ENCODE results near the gene SIX2. TPM values are rescaled to one million over a fixed set of nuclear protein-coding genes. Genes with fewer than 3 reads are reported as not detected.
A peak's percentile ranks its signal among the peaks of the same experiment; 100 is the strongest.

Gene SIX2
- total and polyA plus RNA-seq, 2 donors from 2014 or later: 0.28 to 0.62 TPM

- DNase-seq: peak in 2 of 5 donors; percentile 12 to 46
- Histone ChIP-seq H3K27me3 (ENCODE audit: control insufficient read depth, insufficient read depth, low read length) (peaks cover 64% of the 10 kb centered on the region), H3K9ac (ENCODE audit: low read length in 3 of 3) (no peak overlapping the region), H3K4me1 (ENCODE audit: control insufficient read depth in 2 of 3, insufficient read depth in 2 of 3, low read depth in 1 of 3, low read length in 3 of 3) (peaks cover 0 to 13% (median 0%) of the 10 kb centered on the region in 3 donors), H3K27ac (ENCODE audit: low read depth in 2 of 2, low read length in 2 of 2) (no peak overlapping the region), H3K36me3 (ENCODE audit: control insufficient read depth in 2 of 3, insufficient read depth in 3 of 3, low read length in 3 of 3) (no peaks in the 10 kb centered on the region), H3K4me3 (ENCODE audit: low read length in 3 of 3) (no peak overlapping the region), H3K9me3 (ENCODE audit: control insufficient read depth in 2 of 3, insufficient read depth in 1 of 3, low read length in 3 of 3) (no peaks in the 10 kb centered on the region)
- no peak for FAIRE-seq
- TF ChIP-seq, protein P1, sequence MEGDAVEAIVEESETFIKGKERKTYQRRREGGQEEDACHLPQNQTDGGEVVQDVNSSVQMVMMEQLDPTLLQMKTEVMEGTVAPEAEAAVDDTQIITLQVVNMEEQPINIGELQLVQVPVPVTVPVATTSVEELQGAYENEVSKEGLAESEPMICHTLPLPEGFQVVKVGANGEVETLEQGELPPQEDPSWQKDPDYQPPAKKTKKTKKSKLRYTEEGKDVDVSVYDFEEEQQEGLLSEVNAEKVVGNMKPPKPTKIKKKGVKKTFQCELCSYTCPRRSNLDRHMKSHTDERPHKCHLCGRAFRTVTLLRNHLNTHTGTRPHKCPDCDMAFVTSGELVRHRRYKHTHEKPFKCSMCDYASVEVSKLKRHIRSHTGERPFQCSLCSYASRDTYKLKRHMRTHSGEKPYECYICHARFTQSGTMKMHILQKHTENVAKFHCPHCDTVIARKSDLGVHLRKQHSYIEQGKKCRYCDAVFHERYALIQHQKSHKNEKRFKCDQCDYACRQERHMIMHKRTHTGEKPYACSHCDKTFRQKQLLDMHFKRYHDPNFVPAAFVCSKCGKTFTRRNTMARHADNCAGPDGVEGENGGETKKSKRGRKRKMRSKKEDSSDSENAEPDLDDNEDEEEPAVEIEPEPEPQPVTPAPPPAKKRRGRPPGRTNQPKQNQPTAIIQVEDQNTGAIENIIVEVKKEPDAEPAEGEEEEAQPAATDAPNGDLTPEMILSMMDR (IDR thresholded peaks at IDR 0.05; ENCODE audit: borderline replicate concordance, extremely low read depth, insufficient read depth): no peak
- intact Hi-C loops (cut with DNase I): no loop called here
These were observed 7.3 kb downstream of the SIX2 start for GRCh38 chr2:45001869-45002385.

DNA sequence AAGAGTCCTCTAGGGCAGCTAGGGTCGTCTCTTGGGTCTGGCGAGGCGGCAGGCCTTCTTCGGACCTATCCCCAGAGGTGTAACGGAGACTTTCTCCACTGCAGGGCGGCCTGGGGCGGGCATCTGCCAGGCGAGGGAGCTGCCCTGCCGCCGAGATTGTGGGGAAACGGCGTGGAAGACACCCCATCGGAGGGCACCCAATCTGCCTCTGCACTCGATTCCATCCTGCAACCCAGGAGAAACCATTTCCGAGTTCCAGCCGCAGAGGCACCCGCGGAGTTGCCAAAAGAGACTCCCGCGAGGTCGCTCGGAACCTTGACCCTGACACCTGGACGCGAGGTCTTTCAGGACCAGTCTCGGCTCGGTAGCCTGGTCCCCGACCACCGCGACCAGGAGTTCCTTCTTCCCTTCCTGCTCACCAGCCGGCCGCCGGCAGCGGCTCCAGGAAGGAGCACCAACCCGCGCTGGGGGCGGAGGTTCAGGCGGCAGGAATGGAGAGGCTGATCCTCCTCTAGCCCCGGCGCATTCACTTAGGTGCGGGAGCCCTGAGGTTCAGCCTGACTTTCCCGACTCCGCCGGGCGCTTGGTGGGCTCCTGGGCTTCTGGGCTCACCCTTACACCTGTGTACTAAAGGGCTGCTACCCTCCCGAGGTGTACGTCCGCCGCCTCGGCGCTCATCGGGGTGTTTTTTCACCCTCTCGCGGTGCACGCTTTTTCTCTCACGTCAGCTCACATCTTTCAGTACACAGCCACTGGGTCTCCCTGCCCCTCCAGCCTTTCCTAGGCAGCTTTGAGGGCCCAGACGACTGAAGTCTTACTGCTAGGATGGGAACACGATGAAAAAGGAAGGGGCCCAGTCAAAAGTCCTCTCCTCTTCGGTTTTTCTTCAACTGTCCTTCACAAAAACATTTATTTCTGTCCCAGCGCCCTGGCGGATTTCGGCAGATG is 8.1 kb downstream of the SIX2 start:
- DNase-seq (peak in 4 of 5 donors; percentile 57 to 77 (median 68)), FAIRE-seq (no peak)
- Histone ChIP-seq H3K9me3 (ENCODE audit: control insufficient read depth in 2 of 3, insufficient read depth in 1 of 3, low read length in 3 of 3) (no peaks in the 10 kb centered on the region), H3K9ac (ENCODE audit: low read length in 3 of 3) (no peak overlapping the region), H3K4me1 (ENCODE audit: control insufficient read depth in 2 of 3, insufficient read depth in 2 of 3, low read depth in 1 of 3, low read length in 3 of 3) (peaks cover 0 to 13% (median 0%) of the 10 kb centered on the region in 3 donors), H3K4me3 (ENCODE audit: low read length in 3 of 3) (peak overlapping the region in 1 of 3 donors; percentile 37), H3K27ac (ENCODE audit: low read depth in 2 of 2, low read length in 2 of 2) (no peak overlapping the region), H3K27me3 (ENCODE audit: control insufficient read depth, insufficient read depth, low read length) (peaks cover 57% of the 10 kb centered on the region), H3K36me3 (ENCODE audit: control insufficient read depth in 2 of 3, insufficient read depth in 3 of 3, low read length in 3 of 3) (no peaks in the 10 kb centered on the region)
- intact Hi-C loops (cut with DNase I): no loop called here
- TF ChIP-seq, protein P1 (IDR thresholded peaks at IDR 0.05; ENCODE audit: borderline replicate concordance, extremely low read depth, insufficient read depth): no peak

DNA sequence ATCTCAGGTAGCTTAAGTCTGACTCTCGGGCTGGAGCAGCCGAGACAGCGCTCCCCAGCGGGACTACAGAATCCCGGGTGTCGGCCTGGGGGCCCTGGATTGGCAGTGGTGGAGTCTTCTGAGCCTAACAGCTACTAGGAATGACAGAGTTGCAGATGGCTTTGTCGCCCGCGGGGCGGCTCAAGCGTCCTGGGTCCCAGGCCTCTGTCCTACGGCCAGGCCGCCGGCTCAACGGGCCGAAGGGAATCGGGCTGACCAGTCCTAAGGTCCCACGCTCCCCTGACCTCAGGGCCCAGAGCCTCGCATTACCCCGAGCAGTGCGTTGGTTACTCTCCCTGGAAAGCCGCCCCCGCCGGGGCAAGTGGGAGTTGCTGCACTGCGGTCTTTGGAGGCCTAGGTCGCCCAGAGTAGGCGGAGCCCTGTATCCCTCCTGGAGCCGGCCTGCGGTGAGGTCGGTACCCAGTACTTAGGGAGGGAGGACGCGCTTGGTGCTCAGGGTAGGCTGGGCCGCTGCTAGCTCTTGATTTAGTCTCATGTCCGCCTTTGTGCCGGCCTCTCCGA is 8.8 kb downstream of the SIX2 start:
- Histone ChIP-seq H3K9ac (ENCODE audit: low read length in 3 of 3) (no peak overlapping the region), H3K4me1 (ENCODE audit: control insufficient read depth in 2 of 3, insufficient read depth in 2 of 3, low read depth in 1 of 3, low read length in 3 of 3) (peaks cover 0 to 13% (median 0%) of the 10 kb centered on the region in 3 donors), H3K27me3 (ENCODE audit: control insufficient read depth, insufficient read depth, low read length) (peaks cover 49% of the 10 kb centered on the region), H3K9me3 (ENCODE audit: control insufficient read depth in 2 of 3, insufficient read depth in 1 of 3, low read length in 3 of 3) (no peaks in the 10 kb centered on the region), H3K4me3 (ENCODE audit: low read length in 3 of 3) (no peak overlapping the region), H3K36me3 (ENCODE audit: control insufficient read depth in 2 of 3, insufficient read depth in 3 of 3, low read length in 3 of 3) (no peaks in the 10 kb centered on the region), H3K27ac (ENCODE audit: low read depth in 2 of 2, low read length in 2 of 2) (no peak overlapping the region)
- DNase-seq: peak in 3 of 5 donors; percentile 68 to 71 (median 70)
- TF ChIP-seq, protein P1 (IDR thresholded peaks at IDR 0.05; ENCODE audit: borderline replicate concordance, extremely low read depth, insufficient read depth): no peak
- intact Hi-C loops (cut with DNase I): no loop called here
- no peak for FAIRE-seq
